GM06990 (cell line): ENCODE data around the gene RAX2.
"Not testable (repeated sequence)": the region's sequence is repeated elsewhere in the genome, so short reads cannot be mapped to it uniquely, and the experiment has no call there.

Experiments
- DNase-seq: peaks from one replicate; pipeline ENCODE4 v3.0.0-alpha.2; 2011; ENCODE audit not compliant: insufficient read length; ENCODE audit errors: extremely low read depth
- H3K27me3 ChIP-seq: replicated peaks from 2 replicates; pipeline ENCODE4 v1.6.0; 2011; ENCODE audit warnings: low read length; ENCODE audit not compliant: control insufficient read depth, insufficient read depth
- H3K36me3 ChIP-seq: 2 replicates; pipeline ENCODE4 v1.5.1; 2011; ENCODE audit warnings: low read length; ENCODE audit not compliant: control insufficient read depth, insufficient read depth
- H3K4me3 ChIP-seq: replicated peaks from 2 replicates; pipeline ENCODE4 v1.5.1; 2011; ENCODE audit warnings: low read depth, mild to moderate bottlenecking, control low read depth, low read length
- CTCF ChIP-seq: IDR thresholded peaks from 2 replicates; pipeline ENCODE4 v1.5.1; 2011; ENCODE audit warnings: low read length, control low read depth, mild to moderate bottlenecking, inconsistent platforms; ENCODE audit not compliant: insufficient read depth, poor library complexity, severe bottlenecking

RAX2 gene

DNA sequence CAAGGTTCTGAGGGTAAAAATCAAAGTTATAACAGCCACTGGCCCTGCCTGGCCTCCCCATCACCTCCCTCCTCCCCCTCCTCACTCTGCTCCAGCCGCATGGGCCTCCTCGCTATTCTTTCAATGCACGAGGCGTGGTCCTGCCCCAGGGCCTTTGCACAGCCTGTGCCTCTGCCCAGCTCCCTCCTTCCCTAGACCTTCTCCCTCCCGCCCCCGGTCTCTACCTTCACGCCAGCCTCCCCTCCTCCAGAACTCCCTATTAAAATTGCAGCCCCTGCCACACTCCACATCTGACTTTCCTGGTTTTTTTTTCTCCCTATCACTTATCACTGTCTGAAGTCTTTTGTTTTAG is 3.3 kb downstream of the RAX2 start:
- Histone ChIP-seq H3K4me3 (no peak overlapping the region), H3K36me3 (peaks cover 18% of the 10 kb centered on the region), H3K27me3 (no peaks in the 10 kb centered on the region)
- no peak for TF ChIP-seq CTCF
- DNase-seq = no peak

GRCh38 chr19:3768015-3768747 is 3.8 kb downstream of the RAX2 start:
- no peak for TF ChIP-seq CTCF
- no peak for DNase-seq
- no peaks in the 10 kb centered on the region for H3K27me3 ChIP-seq
- no peak overlapping the region for H3K4me3 ChIP-seq
- H3K36me3 ChIP-seq = peaks cover 18% of the 10 kb centered on the region

DNA sequence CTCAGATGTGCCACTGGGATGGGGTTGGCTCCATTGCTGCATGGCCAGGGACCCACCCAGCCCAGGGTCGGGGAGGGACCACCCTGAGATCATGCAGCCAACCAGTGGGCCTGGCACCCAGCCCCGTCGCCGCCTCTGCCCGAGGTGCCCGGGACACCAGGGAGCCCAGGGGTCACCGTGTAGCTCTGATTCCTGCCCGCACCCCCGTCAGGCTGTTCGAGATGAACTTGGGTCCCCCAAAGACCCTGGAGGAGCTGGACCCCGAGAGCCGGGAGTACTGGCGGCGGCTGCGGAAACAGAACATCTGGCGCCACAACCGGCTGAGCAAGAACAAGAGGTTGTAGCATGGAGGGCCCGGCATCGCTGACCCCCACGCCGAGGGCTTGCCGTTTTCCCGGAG is 5.0 kb downstream of the RAX2 start:
- Histone ChIP-seq H3K27me3 (no peaks in the 10 kb centered on the region), H3K36me3 (peaks cover 18% of the 10 kb centered on the region), H3K4me3 (no peak overlapping the region)
- TF ChIP-seq CTCF = no peak
- no peak for DNase-seq

DNA sequence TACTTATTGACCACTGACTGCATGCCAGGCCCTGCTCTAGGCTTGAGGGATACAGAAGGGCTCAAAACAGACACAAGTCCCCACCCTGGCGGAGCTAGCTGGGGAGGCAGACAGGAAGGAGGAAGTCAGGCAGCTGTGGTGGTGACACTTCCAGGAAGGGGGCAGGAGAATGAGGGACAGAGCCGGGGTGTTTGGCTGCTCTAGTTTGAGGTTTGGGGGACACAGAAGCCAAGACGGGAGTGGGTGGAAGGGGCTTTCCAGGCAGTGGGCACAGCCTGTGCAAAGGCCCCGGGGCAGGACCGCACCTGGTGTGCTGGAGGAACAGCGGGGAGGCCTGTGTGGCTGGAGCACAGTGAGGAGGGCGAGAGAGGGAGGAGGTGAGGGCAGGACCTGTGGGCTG is 5.5 kb downstream of the RAX2 start:
- no peak for TF ChIP-seq CTCF
- no peak for DNase-seq
- H3K36me3 ChIP-seq = peaks cover 18% of the 10 kb centered on the region
- H3K4me3 ChIP-seq = no peak overlapping the region
- no peaks in the 10 kb centered on the region for H3K27me3 ChIP-seq

DNA sequence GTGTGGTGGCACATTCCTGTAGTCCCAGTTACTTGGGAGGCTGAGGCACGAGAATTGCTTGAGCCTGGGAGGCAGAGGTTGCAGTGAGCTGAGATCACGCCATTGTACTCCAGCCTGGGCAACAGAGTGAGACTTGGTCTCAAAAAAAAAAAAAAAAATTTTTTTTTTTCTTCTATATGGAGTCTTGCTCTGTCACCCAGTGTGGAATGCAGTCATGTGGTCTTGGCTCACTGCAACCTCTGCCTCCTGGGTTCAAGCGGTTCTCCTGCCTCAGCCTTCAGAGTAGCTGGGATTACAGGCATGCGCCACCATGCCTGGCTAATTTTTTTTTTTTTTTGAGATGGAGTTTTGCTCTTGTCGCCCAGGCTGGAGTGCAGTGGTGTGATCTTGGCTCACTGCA is 6.3 kb downstream of the RAX2 start:
- DNase-seq, H3K4me3 ChIP-seq, H3K27me3 ChIP-seq: not testable (repeated sequence)
- H3K36me3 ChIP-seq = peaks cover 18% of the 10 kb centered on the region

GRCh38 chr19:3765121-3765520 is 6.9 kb downstream of the RAX2 start:
- DNase-seq = no peak
- Histone ChIP-seq H3K27me3 (no peaks in the 10 kb centered on the region), H3K4me3 (no peak overlapping the region), H3K36me3 (peaks cover 18% of the 10 kb centered on the region)
- no peak for TF ChIP-seq CTCF
